ENCODE results near the gene AXL. TPM values are rescaled to one million over a fixed set of nuclear protein-coding genes. Genes with fewer than 3 reads are reported as not detected.

The AXL gene
- total RNA-seq, 1 donor from 2014 or later: 206 TPM

GRCh38 chr19:41297628-41298347, 78.8 kb downstream of the AXL start:
- no peak for TF ChIP-seq CTCF (conservative IDR thresholded peaks at IDR 0.05; ENCODE audit: low read depth, low read length)
- H3K4me3 ChIP-seq (ENCODE audit: low read depth, low read length): no peak overlapping the region
- DNase-seq (ENCODE audit: low read depth): no peak

GRCh38 chr19:41298348-41298964, 79.4 kb downstream of the AXL start:
- no peak overlapping the region for H3K4me3 ChIP-seq (ENCODE audit: low read depth, low read length)
- no peak for TF ChIP-seq CTCF (conservative IDR thresholded peaks at IDR 0.05; ENCODE audit: low read depth, low read length)
- DNase-seq (ENCODE audit: low read depth): no peak

DNA sequence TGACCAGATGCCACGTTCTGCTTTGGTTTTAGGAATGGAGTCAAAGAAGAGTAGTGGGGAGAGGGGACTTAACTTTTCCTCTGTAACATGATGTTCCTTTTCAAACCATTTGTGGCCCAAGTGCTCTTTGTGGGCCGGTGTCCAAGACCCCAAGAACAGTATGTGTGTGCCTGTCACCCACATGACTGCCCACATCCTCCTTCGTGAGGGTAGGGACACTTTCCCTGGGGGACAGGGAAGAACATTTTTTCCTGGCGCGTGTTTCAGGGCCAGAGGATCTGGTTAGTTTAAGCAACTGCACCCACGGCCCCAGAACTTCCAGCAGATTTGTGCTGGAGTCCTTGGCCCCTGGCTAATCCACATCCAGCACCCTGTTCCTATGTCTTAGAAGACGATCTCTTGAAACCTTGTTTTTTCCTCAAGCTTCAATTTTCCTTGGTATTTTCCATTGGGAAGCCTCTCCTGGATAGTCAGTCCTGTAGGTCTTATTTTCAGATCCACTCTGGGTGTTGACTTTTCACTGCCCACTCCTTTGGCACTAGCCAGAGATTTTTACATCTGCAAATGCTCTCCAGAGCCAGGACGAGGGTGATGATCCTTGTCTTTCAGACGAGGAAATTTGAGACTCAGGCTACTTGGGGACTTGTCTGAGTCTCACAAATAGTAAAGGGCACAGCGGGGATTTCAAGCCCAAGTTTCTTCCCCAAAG, 80.2 kb downstream of the AXL start:
- no peak for DNase-seq (ENCODE audit: low read depth)
- TF ChIP-seq CTCF (conservative IDR thresholded peaks at IDR 0.05; ENCODE audit: low read depth, low read length): no peak
- H3K4me3 ChIP-seq (ENCODE audit: low read depth, low read length): no peak overlapping the region

DNA sequence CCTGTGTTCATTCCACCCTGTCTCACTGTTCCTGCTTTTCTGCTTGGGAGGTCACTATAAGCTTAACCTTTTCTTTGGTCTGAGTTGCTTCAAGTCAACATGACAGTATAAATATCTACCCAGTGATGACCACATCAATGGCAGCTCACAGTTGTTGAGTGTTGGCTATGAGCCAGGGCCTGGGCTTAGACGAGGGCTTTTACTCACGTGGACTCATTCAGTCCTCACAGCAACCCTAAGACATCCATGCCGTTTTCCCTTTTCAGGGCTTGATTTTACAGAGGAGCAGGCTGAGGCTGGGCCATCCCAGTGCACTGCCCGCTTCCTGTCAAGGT, 80.7 kb downstream of the AXL start:
- DNase-seq (ENCODE audit: low read depth): no peak
- no peak overlapping the region for H3K4me3 ChIP-seq (ENCODE audit: low read depth, low read length)
- no peak for TF ChIP-seq CTCF (conservative IDR thresholded peaks at IDR 0.05; ENCODE audit: low read depth, low read length)

DNA sequence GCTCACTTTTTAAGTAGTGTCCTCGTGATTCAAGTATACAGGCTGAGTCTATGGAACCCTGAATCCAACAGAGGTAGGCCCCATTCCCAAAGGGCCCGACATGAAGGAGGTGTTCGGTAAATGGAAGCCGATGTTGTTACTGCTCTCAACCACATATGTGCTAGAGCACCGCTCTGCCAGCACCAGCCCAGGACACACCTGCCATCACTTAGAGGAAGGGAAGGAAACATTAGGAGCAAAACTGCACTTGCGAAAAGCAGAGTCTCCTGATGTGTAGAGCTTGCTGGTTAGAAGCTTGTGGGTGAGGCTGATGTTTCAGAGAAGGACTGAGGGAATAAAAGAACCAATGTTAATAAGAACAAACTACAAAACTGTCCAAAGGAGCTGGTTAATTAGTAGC, 81.5 kb downstream of the AXL start:
- DNase-seq (ENCODE audit: low read depth): no peak
- no peak for TF ChIP-seq CTCF (conservative IDR thresholded peaks at IDR 0.05; ENCODE audit: low read depth, low read length)
- H3K4me3 ChIP-seq (ENCODE audit: low read depth, low read length): no peak overlapping the region

- H3K4me3 ChIP-seq (ENCODE audit: low read depth, low read length): no peak overlapping the region
- TF ChIP-seq CTCF (conservative IDR thresholded peaks at IDR 0.05; ENCODE audit: low read depth, low read length): no peak
- no peak for DNase-seq (ENCODE audit: low read depth)
Measured at GRCh38 chr19:41302624-41303351, 83.8 kb downstream of the AXL start.

All from epithelial cell of proximal tubule (primary cell).